G401.6 (cell line): ENCODE results near the gene PLA2G1B.

Experiments used
- FAIRE-seq: peaks from 2 replicates; lab custom pipeline; 2012; peaks lifted over from hg19 to GRCh38; lab: Jason Lieb, UNC

The PLA2G1B gene

GRCh38 chr12:120324841-120325417, 2.6 kb downstream of the PLA2G1B start:
- FAIRE-seq = no peak

- no peak for FAIRE-seq
Measured at GRCh38 chr12:120323772-120324171, 3.8 kb downstream of the PLA2G1B start.

- FAIRE-seq = no peak
Measured at GRCh38 chr12:120321382-120322202, 6.0 kb downstream of the PLA2G1B start.

- peak; percentile 99 for FAIRE-seq
Measured at GRCh38 chr12:120317224-120318105, 10.1 kb downstream of the PLA2G1B start.

GRCh38 chr12:120316798-120317223, 10.8 kb downstream of the PLA2G1B start:
- FAIRE-seq = no peak

GRCh38 chr12:120314220-120314619, 13.4 kb downstream of the PLA2G1B start:
- no peak for FAIRE-seq

GRCh38 chr12:120301962-120302815, 25.4 kb downstream of the PLA2G1B start, which contains the start of gene SIRT4:
Gene SIRT4, plus strand, starts transcription at chr12:120302321. Its CDS starts 1,241 bp downstream, at chr12:120303562.
- peak; percentile 98 for FAIRE-seq

GRCh38 chr12:120292661-120293531, 34.7 kb downstream of the PLA2G1B start, which contains the start of gene RNU4-1:
Gene RNU4-1, minus strand, starts transcription at chr12:120293237.
- FAIRE-seq = peak; percentile 96

GRCh38 chr12:120292411-120292660, 35.2 kb downstream of the PLA2G1B start:
- FAIRE-seq = no peak

- no peak for FAIRE-seq
Measured at GRCh38 chr12:120290609-120291305, 36.8 kb downstream of the PLA2G1B start.

- no peak for FAIRE-seq
Measured at GRCh38 chr12:120287491-120287890, 40.1 kb downstream of the PLA2G1B start.

GRCh38 chr12:120286768-120287490, 40.6 kb downstream of the PLA2G1B start:
- FAIRE-seq = no peak

GRCh38 chr12:120284381-120284780, 43.2 kb downstream of the PLA2G1B start:
- FAIRE-seq = no peak

GRCh38 chr12:120283318-120283717, 44.3 kb downstream of the PLA2G1B start:
- FAIRE-seq = no peak

GRCh38 chr12:120278137-120279069, 49.2 kb downstream of the PLA2G1B start:
- FAIRE-seq = no peak

GRCh38 chr12:120276734-120277133, 50.8 kb downstream of the PLA2G1B start:
- no peak for FAIRE-seq
